ENCODE results near the gene EDEM3. TPM values are rescaled to one million over a fixed set of nuclear protein-coding genes. Genes with fewer than 3 reads are reported as not detected.
"Not testable (repeated sequence)": the region's sequence is repeated elsewhere in the genome, so short reads cannot be mapped to it uniquely, and the experiment has no call there.

Gene EDEM3
- total and polyA plus RNA-seq, 2 of the 8 experiments (the other 6 are each of a cell fraction or from before 2014, with no cell fraction given) = 1.6 to 14.0 TPM

DNA sequence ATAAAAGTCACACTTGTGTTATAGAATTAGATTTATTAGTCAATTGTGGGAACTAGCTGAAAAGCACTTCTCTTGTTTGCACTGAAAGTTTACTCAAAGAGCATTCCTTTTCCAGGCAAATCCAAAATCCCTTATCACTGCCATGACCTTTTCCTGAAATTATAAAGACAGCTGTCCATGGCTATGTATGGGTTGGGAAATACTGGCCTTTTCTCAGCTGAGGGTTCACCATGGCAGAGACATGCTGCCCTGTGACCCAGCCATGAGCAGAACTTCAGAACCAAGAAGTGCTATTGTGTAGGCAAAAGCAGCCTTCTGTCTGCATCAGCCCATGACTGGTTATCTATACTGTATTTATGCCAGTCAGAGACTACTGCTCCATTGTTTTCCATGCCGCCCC, 9.8 kb upstream of the EDEM3 start:
- Histone ChIP-seq H4K20me1 (replicated peaks in 1 of 2; ENCODE audit: control insufficient read depth in 1 of 2, insufficient read depth in 2 of 2, low read length in 2 of 2) (no peaks in the 10 kb centered on the region), H3K9ac (replicated peaks in 1 of 4; ENCODE audit: extremely low read depth in 1 of 4, low read depth in 3 of 4, low read length in 3 of 4) (no peak overlapping the region), H3K36me3 (ENCODE audit: control insufficient read depth in 2 of 4, insufficient read depth in 4 of 4, low read length in 3 of 4) (no peaks in the 10 kb centered on the region), H3K79me2 (ENCODE audit: control insufficient read depth in 1 of 2, insufficient read depth in 2 of 2, low read length in 2 of 2) (no peaks in the 10 kb centered on the region), H3K23ac (ENCODE audit: insufficient read length) (no peak overlapping the region), H3K27me3 (replicated peaks in 1 of 4; ENCODE audit: control insufficient read depth in 3 of 4, extremely low read depth in 1 of 4, insufficient read depth in 3 of 4, low read length in 3 of 4) (no peaks in the 10 kb centered on the region), H2BK12ac (ENCODE audit: low read depth, low read length) (no peak overlapping the region), H3K79me1 (ENCODE audit: low read depth, low read length) (no peaks in the 10 kb centered on the region), H4K8ac (ENCODE audit: extremely low read depth, insufficient read depth, low read length) (no peak overlapping the region), H3K9me3 (ENCODE audit: insufficient read depth in 2 of 2, low read depth in 1 of 2, low read length in 1 of 2) (no peaks in the 10 kb centered on the region), H4K91ac (replicated peaks; ENCODE audit: insufficient read length, low read length) (no peak overlapping the region), H2AK5ac (ENCODE audit: low read depth, low read length) (no peak overlapping the region), H3K18ac (ENCODE audit: extremely low read depth, low read length) (no peak overlapping the region), H3K14ac (ENCODE audit: insufficient read length) (no peak overlapping the region), H3K4me2 (ENCODE audit: insufficient read depth in 1 of 2, low read depth in 2 of 2, low read length in 2 of 2) (no peak overlapping the region), H4K5ac (ENCODE audit: insufficient read length, low read depth, low read length) (no peak overlapping the region), H3K27ac (ENCODE audit: low read depth, low read length) (no peak overlapping the region), H2BK120ac (replicated peaks; ENCODE audit: low read depth, low read length) (no peak overlapping the region), H3K4ac (replicated peaks; ENCODE audit: insufficient read length, low read depth, low read length) (no peak overlapping the region), H2BK15ac (ENCODE audit: low read length) (no peak overlapping the region), H3K23me2 (ENCODE audit: low read depth, low read length) (no peaks in the 10 kb centered on the region), H3K4me1 (replicated peaks in 1 of 4; ENCODE audit: control insufficient read depth in 3 of 4, insufficient read depth in 4 of 4, low read length in 3 of 4) (peaks cover 0 to 2% (median 0%) of the 10 kb centered on the region in 4 experiments; a peak in 1 of 7 replicates), H3K4me3 (ENCODE audit: extremely low read depth in 1 of 4, insufficient read depth in 2 of 4, low read depth in 3 of 4, low read length in 4 of 4) (no peak overlapping the region), H2BK5ac (ENCODE audit: low read depth, low read length) (no peak overlapping the region), H3K56ac (replicated peaks; ENCODE audit: insufficient read length, low read depth, low read length) (no peak overlapping the region), H2BK20ac (ENCODE audit: low read length) (no peak overlapping the region), H2AFZ (ENCODE audit: low read length) (no peak overlapping the region)
- 93% methylated on average over 1 of the region's 1 CpG; no CpG with 5 or more reads in 1 of the 2 experiments for WGBS, 2 experiments (ENCODE audit: extremely low coverage in 1 of 2, insufficient coverage in 1 of 2, insufficient read length in 1 of 2, insufficient replicate concordance in 2 of 2, low coverage in 1 of 2, low lambda C conversion rate in 2 of 2, missing lambda C conversion rate in 1 of 2)
- ChIA-PET CTCF (ENCODE audit: partially characterized antibody) (interaction anchor here (0.7 kb wide), 1 partner anchor 406 kb away, joined by 3 read pairs; no protein-coding TSS in a partner anchor), POLR2A (ENCODE audit: partially characterized antibody) (no interaction called here)
- DNase-seq (ENCODE audit: low read depth in 1 of 2, low spot score in 2 of 2) (no peak), FAIRE-seq (no peak)
- no peak for TF ChIP-seq CTBP2 (IDR thresholded peaks at IDR 0.05; ENCODE audit: borderline replicate concordance, insufficient read depth, insufficient read length, low read length)
- no peak for TF ChIP-seq CEBPB (IDR thresholded peaks at IDR 0.05; ENCODE audit: low read depth, low read length)

DNA sequence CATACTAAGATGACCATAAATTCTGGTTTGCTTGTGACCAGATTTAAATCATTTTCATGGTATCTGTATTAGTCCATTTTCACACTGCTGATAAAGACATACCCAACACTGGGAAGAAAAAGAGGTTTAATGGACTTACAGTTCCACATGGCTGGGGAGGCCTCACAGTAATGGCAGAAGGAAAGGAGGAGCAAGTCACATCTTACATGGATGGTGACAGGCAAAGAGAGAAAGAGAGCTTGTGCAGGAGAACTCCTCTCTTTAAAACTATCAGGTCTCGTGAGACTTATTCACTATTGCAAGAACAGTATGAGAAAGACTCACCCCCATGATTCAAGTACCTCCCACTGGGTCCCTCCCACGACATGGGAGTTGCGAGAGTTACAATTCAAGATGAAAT, 8.9 kb upstream of the EDEM3 start:
- H2AFZ ChIP-seq (ENCODE audit: low read length); H4K8ac ChIP-seq (ENCODE audit: extremely low read depth, insufficient read depth, low read length); H3K9ac ChIP-seq (replicated peaks in 1 of 4; ENCODE audit: extremely low read depth in 1 of 4, low read depth in 3 of 4, low read length in 3 of 4); H3K56ac ChIP-seq (replicated peaks; ENCODE audit: insufficient read length, low read depth, low read length); DNase-seq (ENCODE audit: low read depth in 1 of 2, low spot score in 2 of 2); H3K18ac ChIP-seq (ENCODE audit: extremely low read depth, low read length); H2AK5ac ChIP-seq (ENCODE audit: low read depth, low read length); H3K4me3 ChIP-seq (ENCODE audit: extremely low read depth in 1 of 4, insufficient read depth in 2 of 4, low read depth in 3 of 4, low read length in 4 of 4); H4K91ac ChIP-seq (replicated peaks; ENCODE audit: insufficient read length, low read length); H3K14ac ChIP-seq (ENCODE audit: insufficient read length); H4K5ac ChIP-seq (ENCODE audit: insufficient read length, low read depth, low read length); H3K27ac ChIP-seq (ENCODE audit: low read depth, low read length); H3K36me3 ChIP-seq (ENCODE audit: control insufficient read depth in 2 of 4, insufficient read depth in 4 of 4, low read length in 3 of 4); H3K79me1 ChIP-seq (ENCODE audit: low read depth, low read length); H3K27me3 ChIP-seq (replicated peaks in 1 of 4; ENCODE audit: control insufficient read depth in 3 of 4, extremely low read depth in 1 of 4, insufficient read depth in 3 of 4, low read length in 3 of 4); H2BK20ac ChIP-seq (ENCODE audit: low read length); H3K4me1 ChIP-seq (replicated peaks in 1 of 4; ENCODE audit: control insufficient read depth in 3 of 4, insufficient read depth in 4 of 4, low read length in 3 of 4); FAIRE-seq; POLR2A ChIA-PET (ENCODE audit: partially characterized antibody); H3K79me2 ChIP-seq (ENCODE audit: control insufficient read depth in 1 of 2, insufficient read depth in 2 of 2, low read length in 2 of 2); H3K23ac ChIP-seq (ENCODE audit: insufficient read length); H4K20me1 ChIP-seq (replicated peaks in 1 of 2; ENCODE audit: control insufficient read depth in 1 of 2, insufficient read depth in 2 of 2, low read length in 2 of 2); H2BK15ac ChIP-seq (ENCODE audit: low read length); H2BK12ac ChIP-seq (ENCODE audit: low read depth, low read length); H3K4ac ChIP-seq (replicated peaks; ENCODE audit: insufficient read length, low read depth, low read length); H3K4me2 ChIP-seq (ENCODE audit: insufficient read depth in 1 of 2, low read depth in 2 of 2, low read length in 2 of 2); H3K9me3 ChIP-seq (ENCODE audit: insufficient read depth in 2 of 2, low read depth in 1 of 2, low read length in 1 of 2); H2BK120ac ChIP-seq (replicated peaks; ENCODE audit: low read depth, low read length); H2BK5ac ChIP-seq (ENCODE audit: low read depth, low read length); H3K23me2 ChIP-seq (ENCODE audit: low read depth, low read length): not testable (repeated sequence)
- CTCF ChIA-PET (ENCODE audit: partially characterized antibody) = interaction anchor here (0.5 kb wide), 1 partner anchor 10 kb away, joined by 3 read pairs; no protein-coding TSS in a partner anchor
- WGBS, 2 experiments (ENCODE audit: extremely low coverage in 1 of 2, insufficient coverage in 1 of 2, insufficient read length in 1 of 2, insufficient replicate concordance in 2 of 2, low coverage in 1 of 2, low lambda C conversion rate in 2 of 2, missing lambda C conversion rate in 1 of 2) = 84% methylated on average over 3 of the region's 3 CpGs; no CpG with 5 or more reads in 1 of the 2 experiments

All from H1 (cell line).